Right kidney (tissue), 9 donors: Measurements from ENCODE around the gene CD248.
A peak's percentile ranks its signal among the peaks of the same experiment; 100 is the strongest.
"Not testable (repeated sequence)": the region's sequence is repeated elsewhere in the genome, so short reads cannot be mapped to it uniquely, and the experiment has no call there.

Source experiments
- DNase-seq: peaks from one replicate; pipeline ENCODE4 v3.0.0-alpha.2; 2016
- long read RNA-seq, 8 donors: transcript quantifications; one replicate each; lab custom pipeline, GENCODE V29; 2026

The CD248 gene, protein sequence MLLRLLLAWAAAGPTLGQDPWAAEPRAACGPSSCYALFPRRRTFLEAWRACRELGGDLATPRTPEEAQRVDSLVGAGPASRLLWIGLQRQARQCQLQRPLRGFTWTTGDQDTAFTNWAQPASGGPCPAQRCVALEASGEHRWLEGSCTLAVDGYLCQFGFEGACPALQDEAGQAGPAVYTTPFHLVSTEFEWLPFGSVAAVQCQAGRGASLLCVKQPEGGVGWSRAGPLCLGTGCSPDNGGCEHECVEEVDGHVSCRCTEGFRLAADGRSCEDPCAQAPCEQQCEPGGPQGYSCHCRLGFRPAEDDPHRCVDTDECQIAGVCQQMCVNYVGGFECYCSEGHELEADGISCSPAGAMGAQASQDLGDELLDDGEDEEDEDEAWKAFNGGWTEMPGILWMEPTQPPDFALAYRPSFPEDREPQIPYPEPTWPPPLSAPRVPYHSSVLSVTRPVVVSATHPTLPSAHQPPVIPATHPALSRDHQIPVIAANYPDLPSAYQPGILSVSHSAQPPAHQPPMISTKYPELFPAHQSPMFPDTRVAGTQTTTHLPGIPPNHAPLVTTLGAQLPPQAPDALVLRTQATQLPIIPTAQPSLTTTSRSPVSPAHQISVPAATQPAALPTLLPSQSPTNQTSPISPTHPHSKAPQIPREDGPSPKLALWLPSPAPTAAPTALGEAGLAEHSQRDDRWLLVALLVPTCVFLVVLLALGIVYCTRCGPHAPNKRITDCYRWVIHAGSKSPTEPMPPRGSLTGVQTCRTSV
- long read RNA-seq, donor 1, transcript CD248-201 (1 exons, 2,558 nt): major isoform, 73 of 73 reads
- long read RNA-seq, donor 1, partial matches to known transcripts: 0 of 73 reads
- long read RNA-seq, donor 1, other reads (novel, unspliced or antisense): 0 of 73 reads
- long read RNA-seq, donor 2, transcript CD248-201 (1 exons, 2,558 nt): major isoform, 90 of 90 reads
- long read RNA-seq, donor 2, partial matches to known transcripts: 0 of 90 reads
- long read RNA-seq, donor 2, other reads (novel, unspliced or antisense): 0 of 90 reads
- long read RNA-seq, donor 3, transcript CD248-201 (1 exons, 2,558 nt): major isoform, 47 of 47 reads
- long read RNA-seq, donor 3, partial matches to known transcripts: 0 of 47 reads
- long read RNA-seq, donor 3, other reads (novel, unspliced or antisense): 0 of 47 reads
- long read RNA-seq, donor 4, transcript CD248-201 (1 exons, 2,558 nt): major isoform, 101 of 101 reads
- long read RNA-seq, donor 4, partial matches to known transcripts: 0 of 101 reads
- long read RNA-seq, donor 4, other reads (novel, unspliced or antisense): 0 of 101 reads
- long read RNA-seq, donor 5, transcript CD248-201 (1 exons, 2,558 nt): major isoform, 89 of 89 reads
- long read RNA-seq, donor 5, partial matches to known transcripts: 0 of 89 reads
- long read RNA-seq, donor 5, other reads (novel, unspliced or antisense): 0 of 89 reads
- long read RNA-seq, donor 6, transcript CD248-201 (1 exons, 2,558 nt): major isoform, 115 of 115 reads
- long read RNA-seq, donor 6, partial matches to known transcripts: 0 of 115 reads
- long read RNA-seq, donor 6, other reads (novel, unspliced or antisense): 0 of 115 reads
- long read RNA-seq, donor 7, transcript CD248-201 (1 exons, 2,558 nt): major isoform, 262 of 262 reads
- long read RNA-seq, donor 7, partial matches to known transcripts: 0 of 262 reads
- long read RNA-seq, donor 7, other reads (novel, unspliced or antisense): 0 of 262 reads
- long read RNA-seq, donor 8, transcript CD248-201 (1 exons, 2,558 nt): major isoform, 112 of 112 reads
- long read RNA-seq, donor 8, partial matches to known transcripts: 0 of 112 reads
- long read RNA-seq, donor 8, other reads (novel, unspliced or antisense): 0 of 112 reads

DNA sequence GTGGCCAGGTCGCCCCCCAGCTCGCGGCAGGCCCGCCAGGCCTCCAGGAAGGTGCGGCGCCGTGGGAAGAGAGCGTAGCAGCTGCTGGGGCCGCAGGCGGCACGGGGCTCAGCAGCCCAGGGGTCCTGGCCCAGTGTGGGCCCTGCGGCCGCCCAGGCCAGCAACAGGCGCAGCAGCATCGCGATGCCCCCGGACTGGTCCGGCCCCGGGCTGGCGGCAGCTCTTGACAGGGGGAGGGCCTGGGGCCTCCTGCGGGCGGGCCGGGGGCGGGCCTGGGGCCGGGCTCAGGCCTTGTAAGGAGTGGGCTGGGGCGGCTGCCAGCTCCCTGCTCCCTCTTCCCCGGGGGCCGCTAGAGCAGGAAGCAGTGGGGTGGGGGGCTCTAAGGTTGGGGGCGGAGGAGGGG, at the start of gene CD248:
Gene CD248 (minus strand): TSS at position 196 of the 403 bp plus-strand sequence. CDS start 17 bp downstream, at position 179.
- peak; percentile 71 for DNase-seq

DNA sequence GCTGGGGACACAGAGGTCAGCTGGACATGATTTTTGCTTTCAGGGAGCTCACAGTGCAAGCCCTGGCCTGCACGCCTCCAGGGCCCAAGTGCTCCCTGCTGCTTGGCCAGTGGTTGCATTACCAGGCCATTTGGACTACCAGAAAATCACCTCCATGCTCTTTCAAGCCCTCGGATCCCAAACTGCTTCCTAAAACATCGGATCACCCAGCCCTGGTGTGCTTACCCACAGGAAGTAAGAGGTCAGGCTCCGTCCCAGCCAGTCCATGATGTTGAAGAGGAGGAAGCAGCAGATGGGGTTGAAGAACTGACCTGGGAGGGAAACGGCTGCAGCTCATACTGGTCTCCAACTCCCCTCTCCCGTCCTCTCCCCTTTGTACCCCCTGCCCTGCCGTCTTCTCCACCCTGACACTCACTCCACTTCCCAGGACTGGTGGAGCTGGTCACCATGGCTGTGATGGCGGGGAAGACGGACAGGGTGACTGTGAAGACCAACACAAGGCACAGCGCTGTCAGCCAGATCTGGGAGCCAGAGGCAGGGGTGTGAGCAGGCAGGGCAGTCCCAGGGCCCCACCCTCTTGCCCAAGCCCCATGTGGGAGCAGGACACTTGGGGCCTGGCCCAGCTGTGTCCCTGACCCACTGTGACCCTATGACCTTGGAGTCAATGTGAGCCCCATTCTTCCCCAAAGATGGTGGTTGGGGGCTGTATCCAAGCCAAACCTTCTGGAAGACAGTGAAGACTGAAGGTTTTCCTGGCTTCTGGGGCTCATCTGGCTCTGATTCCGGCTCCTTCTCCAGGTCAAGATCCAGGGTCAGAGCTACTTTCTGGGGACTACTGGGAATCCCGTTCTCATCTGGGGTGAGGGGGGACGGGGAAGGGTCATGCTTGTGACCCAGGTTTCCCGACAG, 49.1 kb upstream of the CD248 start:
- DNase-seq: no peak

DNA sequence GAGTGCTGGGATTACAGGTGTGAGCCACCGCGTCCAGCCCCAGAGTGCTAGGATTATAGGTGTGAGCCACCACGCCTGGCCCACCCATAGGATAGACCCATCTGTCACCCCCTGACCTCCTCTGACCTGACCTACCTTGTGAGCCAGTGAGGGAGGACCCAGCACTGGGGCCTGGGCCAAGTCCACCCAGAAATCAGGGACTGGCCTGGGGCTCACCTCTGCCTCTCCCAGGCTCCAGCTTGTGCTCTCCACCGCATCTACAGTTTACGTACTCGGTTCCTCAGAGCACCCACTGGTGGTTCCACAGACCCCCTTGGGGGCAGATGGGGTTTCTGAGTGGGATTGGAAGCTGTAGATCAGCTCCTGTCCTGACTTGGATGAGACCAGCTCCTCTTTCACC, 48.3 kb upstream of the CD248 start:
- no peak for DNase-seq

DNA sequence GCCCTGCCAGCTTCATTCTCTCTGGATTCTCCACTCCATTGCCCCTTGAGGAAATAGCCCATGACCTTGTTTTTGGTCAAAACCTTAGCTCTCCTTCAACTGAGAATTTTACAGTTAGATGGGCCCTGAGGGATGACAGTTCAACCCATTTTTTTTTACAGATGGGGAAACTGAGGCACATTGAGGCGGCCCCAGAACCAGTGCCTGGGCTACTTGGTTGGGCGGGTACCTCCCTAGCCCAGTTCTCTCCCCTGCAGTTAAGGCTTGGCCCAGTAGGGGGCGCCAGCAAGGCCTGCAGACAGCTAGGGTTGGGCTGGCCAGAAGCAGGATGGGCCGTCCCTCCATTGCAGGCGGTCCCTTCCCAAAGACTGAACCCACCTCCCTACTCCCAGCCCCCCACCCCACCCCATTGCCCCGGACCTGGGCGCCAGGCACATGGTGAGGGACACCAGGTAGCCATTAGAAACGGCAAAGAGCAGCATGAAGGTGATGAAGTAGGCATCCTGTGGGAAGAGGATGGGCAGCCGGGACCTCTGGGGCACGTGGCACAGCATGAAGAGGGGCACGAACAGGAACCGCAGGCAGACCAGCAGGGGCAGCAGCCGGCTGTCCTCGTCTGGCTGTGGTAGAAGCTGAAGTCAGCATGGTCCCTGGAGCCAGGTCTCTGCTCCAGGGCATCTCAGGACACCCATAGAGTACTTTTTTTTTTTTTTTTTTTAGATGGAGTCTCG, 47.1 kb upstream of the CD248 start:
- DNase-seq: no peak

DNA sequence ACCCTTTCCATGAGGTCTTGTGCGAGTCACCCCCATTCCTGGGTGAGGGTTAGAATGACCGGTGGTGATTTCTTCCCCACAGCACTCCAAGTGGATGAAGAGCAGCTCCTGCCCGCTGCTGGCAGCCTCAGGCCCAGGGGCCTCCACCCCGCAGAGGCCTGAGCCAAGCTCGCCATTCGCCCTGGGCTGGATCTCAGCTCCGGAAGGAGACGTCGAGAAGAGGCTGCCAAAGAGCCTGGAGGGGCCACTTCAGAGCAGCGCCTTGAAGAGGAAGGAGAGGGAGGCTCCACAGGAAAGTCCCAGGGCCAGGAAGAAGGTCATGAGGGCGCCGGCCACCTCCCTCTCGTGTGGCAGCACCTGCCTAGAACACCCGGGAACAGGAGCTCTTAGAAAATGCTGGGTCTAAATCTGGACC, 46.4 kb upstream of the CD248 start:
- no peak for DNase-seq

DNA sequence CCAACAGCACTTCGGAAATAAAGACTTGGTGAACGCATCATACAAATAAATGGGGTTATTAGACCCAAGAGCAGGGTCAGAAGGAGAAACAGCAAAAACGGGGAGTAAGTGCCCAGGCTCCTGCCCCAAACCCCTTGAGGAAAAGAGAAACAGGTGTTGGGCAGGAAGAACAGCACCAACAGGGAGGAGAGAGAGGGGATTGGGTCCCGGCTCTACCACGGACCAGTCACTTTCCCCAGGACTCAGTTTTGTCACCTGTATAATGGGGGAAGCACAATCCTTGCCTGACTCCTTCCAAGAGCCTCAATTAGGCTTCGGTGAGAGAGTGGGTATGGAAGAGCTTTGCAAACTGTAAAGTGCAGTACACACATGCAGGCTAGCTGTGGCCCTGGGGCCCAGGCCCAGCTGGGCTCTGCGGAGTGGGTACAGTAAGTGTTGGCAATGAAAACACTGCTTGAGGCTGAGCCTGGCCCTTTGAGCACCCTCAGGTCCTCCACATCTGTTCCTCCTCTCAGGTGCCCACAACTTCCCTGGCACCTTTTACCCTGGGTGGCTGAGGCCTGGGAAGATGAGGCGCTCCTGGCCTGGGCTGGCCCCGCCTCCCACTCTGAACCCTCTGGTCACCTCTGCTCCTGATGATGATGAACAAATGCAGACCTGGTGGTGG, 45.8 kb upstream of the CD248 start:
- DNase-seq: no peak

DNA sequence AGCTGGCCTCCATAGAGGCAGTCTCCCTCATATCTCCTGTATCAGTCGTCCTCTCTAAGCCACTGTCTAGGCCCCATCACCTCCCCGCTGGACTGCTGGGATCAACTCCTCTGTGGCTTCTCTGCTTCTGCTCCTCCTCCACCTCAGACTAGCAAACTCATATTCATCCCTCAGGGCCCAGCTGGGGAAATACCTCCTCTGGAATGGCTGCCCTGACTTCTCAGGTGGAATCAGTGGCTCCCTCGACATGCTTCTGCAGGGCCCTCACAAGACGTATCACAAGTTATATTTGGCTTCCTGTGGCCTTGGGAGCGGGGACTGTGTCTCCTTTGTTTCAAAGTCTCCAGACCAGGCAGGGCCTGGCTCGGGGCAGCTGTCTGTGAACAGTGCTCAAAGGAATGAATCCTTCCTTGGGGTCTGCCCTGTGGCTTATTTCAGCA, 44.7 kb upstream of the CD248 start:
- no peak for DNase-seq

DNA sequence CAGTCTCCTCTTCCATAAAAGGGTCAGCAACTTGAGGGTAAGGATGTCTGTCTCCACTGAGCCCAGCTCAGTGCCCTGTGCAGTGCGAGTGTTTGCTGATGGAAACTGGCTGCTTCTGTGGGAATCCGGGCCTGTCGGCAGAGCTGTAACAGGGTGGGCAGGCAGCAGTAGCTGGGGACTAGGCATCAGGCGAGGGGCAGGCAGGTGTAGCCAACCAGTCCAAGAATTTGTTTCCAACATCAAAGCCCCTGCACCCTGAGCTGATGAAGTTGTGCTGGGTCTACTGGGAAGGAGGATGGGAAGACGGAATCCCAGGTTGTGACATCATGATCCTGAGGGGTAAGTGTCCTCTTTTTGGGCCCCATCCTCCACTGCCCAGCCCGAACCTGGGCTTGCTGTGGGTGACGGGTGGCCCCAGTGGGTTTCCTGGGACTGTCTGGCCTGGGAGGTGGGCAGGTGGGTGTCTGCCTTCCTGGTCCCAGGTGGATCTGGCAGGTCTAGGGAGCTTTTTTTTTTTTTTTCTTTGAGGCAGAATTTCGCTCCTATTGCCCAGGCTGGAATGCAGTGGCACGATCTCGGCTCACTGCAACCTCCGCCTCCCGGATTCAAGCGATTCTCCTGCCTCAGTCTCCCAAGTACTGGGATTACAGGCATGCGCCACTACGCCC, 43.7 kb upstream of the CD248 start:
- no peak for DNase-seq

DNA sequence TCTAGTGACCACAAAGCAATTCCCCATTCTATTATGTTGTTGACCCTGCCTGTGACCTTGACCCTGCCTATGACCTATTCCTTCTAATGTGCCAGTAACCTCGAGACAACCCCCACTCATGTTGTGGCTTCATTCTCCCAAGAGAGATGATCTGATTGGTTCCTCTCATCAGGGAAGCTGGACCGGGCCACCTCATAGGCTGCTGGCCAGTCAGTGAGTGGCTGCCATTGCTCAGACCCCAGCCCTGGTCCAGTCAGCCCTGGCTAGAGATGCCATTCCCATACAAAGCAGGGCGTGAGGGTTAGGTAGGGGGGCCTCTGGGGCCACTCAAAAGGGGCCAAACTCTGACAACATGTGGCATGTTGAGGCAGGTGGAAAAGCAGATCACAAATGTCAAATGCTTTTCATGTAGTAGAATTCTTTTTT, 42.8 kb upstream of the CD248 start:
- no peak for DNase-seq

DNA sequence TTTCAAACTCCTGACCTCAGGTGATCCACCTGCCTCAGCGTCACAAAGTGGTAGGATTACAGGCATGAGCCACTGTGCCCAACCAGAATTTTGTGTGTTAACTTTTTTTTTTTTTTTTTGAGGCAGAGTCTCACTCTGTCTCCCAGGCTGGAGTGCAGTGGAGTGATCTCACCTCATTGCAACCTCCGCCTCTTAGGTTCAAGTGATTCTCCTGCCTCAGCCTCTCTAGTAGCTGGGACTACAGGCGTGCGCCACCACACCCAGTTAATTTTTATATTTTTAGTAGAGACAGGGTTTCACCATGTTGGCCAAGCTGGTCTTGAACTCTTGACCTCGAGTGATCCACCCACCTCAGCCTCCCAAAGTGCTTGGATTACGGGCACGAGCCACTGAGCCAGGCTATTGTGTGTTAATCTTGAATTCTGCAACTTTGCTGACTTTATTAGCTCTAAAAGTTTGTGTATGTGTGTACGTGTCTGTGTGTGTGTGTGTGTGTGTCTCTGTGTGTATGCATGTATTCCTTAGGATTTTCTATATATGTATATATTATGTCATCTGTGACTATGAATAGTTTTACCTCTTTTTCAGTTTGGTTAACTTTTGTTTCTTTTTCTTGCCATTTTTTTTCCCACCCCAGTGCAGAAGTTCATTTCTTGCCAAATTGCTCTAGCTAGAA, 33.9 kb upstream of the CD248 start:
- DNase-seq: not testable (repeated sequence)

DNA sequence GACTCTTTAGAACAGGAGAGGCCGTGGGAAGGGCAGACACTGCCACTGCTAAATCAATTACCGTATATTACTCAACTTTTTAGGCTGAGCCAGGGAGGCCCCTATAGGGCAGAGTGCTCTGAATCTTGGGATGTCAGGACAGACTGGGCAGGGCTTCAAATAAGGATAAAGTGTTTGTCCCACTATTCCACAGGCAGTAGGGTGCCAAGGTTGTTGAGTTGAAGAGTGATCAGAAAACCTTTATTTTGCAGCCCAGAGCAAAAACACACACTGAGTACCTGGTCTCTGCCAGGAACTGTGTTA, 32.2 kb upstream of the CD248 start:
- DNase-seq: no peak

DNA sequence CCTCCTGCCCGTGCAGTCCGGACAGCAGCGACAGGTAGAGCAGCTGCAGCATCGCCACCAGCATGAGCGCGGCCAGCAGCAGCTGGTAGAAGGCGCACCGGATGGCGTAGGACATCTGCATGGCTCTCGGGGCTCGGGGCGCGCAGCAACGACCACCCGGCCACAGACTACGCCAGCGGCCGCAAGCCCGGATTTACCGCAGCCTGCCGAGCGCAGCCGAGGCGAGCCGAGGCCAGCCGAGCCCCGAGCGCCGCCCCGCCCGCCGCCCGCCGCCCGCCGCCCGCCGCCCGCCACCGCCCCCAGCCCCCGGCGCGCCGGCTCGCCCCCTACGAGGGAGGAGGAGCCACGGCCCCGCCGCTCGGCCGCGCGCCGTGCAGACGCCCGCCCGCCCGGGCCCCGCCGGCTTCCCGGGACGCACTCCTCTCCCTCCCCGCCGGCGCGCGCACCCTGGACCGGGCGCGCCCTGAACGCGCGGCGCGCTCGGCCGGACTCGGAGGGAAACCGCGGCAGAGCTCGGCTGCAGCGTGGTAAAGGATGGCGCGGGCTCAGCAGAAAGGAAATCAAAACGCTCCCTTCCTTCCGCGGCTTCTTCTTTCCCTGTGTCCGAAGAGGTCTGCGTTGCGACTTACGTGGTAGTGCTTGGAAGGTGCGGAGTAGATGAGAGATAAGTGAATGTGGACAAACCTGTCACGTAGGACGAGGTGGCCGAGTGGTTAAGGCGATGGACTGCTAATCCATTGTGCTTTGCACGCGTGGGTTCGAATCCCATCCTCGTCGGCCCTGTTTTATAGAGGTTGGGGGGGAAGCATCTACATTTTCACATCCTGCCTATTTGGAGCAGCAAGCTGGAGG, 30.8 kb upstream of the CD248 start, which contains the start of gene B4GAT1:
Gene B4GAT1 (minus strand): TSS at position 205 of the 852 bp plus-strand sequence. CDS start 84 bp downstream, at position 121.
- DNase-seq: peak; percentile 95

DNA sequence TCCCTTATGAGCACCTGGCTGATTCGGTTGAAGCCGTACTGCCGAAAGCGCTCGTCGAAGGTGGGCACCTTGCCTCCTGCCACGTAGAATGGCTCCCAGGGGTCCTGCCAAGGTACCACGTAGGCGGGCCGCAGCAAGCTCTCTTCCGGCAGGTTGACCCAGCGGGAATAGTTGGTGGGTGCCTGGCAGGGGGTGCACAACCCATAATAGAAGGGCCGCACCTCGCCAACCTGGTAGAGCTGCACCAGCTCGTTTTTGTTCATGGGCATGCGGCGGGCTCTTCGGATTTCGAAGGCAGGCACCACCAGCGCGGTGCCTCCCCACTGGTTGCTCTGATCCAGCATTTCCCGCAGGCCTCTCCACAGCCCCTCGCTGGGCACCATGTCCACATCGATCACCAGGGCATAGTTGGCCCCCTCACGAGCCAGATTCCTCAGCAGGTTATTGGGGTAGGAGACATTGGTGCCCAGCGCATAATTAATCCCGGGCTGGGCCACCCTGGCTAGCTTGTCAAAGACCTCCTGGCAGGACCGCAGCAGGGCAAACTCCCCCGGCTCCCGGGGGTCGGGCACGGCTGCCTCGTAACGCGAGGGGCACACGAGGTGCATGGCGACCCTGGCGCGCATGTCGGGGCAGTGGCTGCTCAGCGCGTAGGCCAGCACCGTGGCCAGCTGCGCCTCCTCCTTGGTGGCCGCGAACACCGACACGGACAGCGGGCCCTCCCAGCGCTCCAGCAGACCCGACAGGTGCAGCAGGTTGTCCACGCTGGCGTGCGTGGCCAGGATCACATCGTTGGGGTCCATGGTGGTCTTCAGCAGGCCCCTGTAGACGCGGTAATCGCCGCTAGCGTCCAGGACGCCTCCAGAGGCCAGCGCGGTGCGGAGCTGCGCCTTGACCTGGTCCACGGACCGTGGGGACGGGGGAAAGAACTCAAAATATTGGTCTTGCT, 29.9 kb upstream of the CD248 start:
- peak; percentile 85 for DNase-seq

DNA sequence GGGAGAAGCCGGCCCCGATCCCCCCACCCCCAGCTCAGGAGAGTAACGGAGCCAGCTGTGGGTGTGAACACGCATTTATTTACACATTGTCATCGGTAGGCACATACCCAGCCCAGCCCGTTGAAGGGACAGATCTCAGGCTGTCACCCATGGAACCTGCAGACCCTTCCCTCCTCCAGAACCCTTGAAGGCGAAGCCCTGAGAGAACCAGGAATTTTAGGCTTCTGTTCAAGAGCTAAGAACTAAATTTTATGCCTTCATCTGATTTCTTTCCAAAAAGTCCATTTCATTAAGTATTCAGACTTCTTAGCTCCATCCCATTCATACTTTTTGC, 28.4 kb upstream of the CD248 start:
- DNase-seq: no peak

DNA sequence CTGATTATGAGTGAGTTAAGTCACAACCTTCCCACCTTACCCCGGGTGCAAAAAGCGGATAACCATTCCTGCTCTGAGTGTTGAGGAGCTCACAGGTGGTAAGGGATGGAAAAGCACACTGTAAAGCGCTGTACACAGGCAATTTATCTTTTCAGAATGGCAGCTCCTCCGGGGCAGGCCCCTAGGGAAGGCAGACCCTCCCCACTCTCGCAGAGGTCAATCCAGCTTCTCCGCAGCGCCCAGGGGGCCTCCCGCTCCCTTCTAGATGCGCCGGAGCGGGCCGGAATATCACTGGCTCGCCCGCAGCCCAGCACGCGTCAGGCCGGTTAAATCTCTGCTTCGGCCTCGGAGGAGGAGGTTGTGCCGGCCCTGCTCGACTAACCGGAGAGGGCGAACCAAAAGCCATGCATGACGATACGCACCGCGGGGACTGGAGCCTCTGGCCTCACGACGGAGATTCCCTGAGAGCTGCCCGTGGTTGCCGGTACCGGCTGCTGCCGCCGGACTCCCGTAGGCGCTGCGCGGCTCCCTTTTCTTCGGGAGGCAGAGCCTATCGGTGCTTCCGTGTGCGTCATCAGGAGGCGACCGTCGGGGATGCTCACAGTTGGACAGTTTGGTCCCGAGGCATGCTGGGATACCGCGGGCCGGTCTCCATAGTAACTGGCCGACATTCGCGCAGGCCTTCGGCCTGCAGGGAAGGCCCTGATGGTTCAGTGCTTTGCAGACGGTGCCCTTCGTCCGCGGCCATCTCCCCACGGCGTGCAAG, 27.9 kb upstream of the CD248 start, which contains the start of gene BRMS1:
Gene BRMS1 (minus strand): TSS at position 555 of the 766 bp plus-strand sequence. CDS start 2,870 bp downstream, outside the sequence.
- peak; percentile 86 for DNase-seq
